Activated naive CD4-positive, alpha-beta T cell treated with anti-CD3 and anti-CD28 coated beads for 36 hours (primary cell): ENCODE measurements around the gene KCNG2. TPM values are rescaled to one million over a fixed set of nuclear protein-coding genes. Genes with fewer than 3 reads are reported as not detected.

Experiments
- CTCF ChIA-PET: fragments of 350-600 bp; sonication (Branson Sonifier 250); formaldehyde crosslinking; loops from one replicate; lab custom pipeline; 2021; ENCODE audit warnings: antibody characterized with exemption; lab: Charles Lee
- DNase-seq: peaks from one replicate; pipeline ENCODE4 v3.0.0-alpha.2; 2020
- H3K27ac Mint-ChIP-seq: one replicate; pipeline ENCODE4 v1.8.0; 2021; ENCODE audit warnings: mild to moderate bottlenecking, mixed read lengths
- H3K27me3 Mint-ChIP-seq: one replicate; pipeline ENCODE4 v1.8.0; 2021; ENCODE audit warnings: low read depth, mixed read lengths
- H3K36me3 Mint-ChIP-seq: one replicate; pipeline ENCODE4 v1.8.0; 2021; ENCODE audit warnings: low read depth, mixed read lengths
- H3K4me1 Mint-ChIP-seq: one replicate; pipeline ENCODE4 v1.8.0; 2021; ENCODE audit warnings: low read depth, mixed read lengths
- H3K4me3 Mint-ChIP-seq: one replicate; pipeline ENCODE4 v1.8.0; 2021; ENCODE audit warnings: mild to moderate bottlenecking, moderate library complexity, mixed read lengths
- H3K9me3 Mint-ChIP-seq: one replicate; pipeline ENCODE4 v1.8.0; 2021; ENCODE audit warnings: mixed read lengths
- intact Hi-C: fragments of 100-400 bp; cut with micrococcal nuclease; formaldehyde crosslinking; loops from one replicate; pipeline ENCODE4 v1.15.1; 2023
- total RNA-seq, 2 experiments: library from RNA; stranded (reverse); gene quantifications; one replicate each; pipeline ENCODE4 v1.2.3, GENCODE V29; 2021

KCNG2 gene
- total RNA-seq, 2 experiments from 2014 or later = not detected

DNA sequence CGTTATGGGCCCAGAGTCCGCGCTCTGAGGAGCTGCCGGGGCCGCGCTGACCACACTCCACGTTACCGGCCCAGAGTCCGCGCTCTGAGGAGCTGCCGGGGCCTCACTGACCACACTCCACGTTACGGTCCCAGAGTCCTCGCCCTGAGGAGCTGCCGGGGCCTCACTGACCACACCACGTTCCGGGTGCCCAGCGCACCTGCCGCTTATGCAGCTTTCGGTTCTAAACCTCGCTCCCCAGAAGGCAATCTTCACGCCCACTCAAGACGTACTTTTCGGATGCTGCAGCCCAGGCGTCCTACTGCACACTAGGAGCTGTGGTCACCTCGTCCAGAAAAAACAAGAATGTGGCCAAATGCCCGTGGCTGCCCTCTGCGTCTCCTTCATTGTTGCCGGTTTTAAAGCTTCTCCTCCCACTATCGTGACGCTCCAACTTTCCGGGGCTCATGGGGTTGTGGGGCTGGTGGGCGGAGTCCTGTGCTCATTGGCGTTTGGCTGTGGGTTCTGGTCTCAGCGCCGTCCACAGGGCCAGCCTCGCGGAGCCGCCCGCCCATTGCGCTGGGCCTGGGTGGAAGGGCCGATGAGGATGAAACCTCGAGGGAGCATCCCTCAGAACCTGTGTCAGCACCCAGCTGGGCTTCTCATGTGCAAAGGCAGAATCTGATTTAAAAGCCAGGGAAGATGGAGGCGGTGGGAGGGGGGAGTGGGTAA, 11.9 kb downstream of the KCNG2 start:
- DNase-seq = no peak
- no peaks in the 10 kb centered on the region for H3K9me3 Mint-ChIP-seq
- no peaks in the 10 kb centered on the region for H3K27me3 Mint-ChIP-seq
- no peak overlapping the region for H3K27ac Mint-ChIP-seq
- no peaks in the 10 kb centered on the region for H3K4me1 Mint-ChIP-seq
- intact Hi-C loops = no loop called here
- H3K4me3 Mint-ChIP-seq = no peak overlapping the region
- no peaks in the 10 kb centered on the region for H3K36me3 Mint-ChIP-seq
- CTCF ChIA-PET = interaction anchor here (0.7 kb wide), 1 partner anchor 53 kb away, joined by 3 read pairs; no protein-coding TSS in a partner anchor

DNA sequence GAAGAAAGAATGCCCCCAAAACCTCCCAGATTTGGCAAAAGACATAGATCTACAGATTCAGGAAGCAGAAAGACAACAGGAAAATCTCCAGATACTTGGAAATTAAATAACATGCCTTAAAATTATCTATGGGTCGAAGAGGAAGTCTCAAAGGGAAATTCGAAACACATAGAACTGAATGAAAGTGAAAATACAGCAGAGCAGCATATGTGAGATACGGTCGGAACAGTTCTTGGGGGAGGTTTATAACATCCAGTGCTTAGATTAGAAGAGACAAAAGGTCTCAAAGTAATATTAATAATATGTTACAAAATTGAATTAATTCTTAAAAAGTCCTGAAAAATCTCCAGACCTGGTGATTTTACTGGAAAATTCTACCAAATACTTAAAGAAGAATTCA, 14.3 kb downstream of the KCNG2 start:
- no peak overlapping the region for H3K27ac Mint-ChIP-seq
- H3K4me3 Mint-ChIP-seq = no peak overlapping the region
- intact Hi-C loops = no loop called here
- H3K9me3 Mint-ChIP-seq = no peaks in the 10 kb centered on the region
- H3K36me3 Mint-ChIP-seq = no peaks in the 10 kb centered on the region
- DNase-seq = no peak
- no peaks in the 10 kb centered on the region for H3K4me1 Mint-ChIP-seq
- CTCF ChIA-PET = no interaction called here
- H3K27me3 Mint-ChIP-seq = no peaks in the 10 kb centered on the region

DNA sequence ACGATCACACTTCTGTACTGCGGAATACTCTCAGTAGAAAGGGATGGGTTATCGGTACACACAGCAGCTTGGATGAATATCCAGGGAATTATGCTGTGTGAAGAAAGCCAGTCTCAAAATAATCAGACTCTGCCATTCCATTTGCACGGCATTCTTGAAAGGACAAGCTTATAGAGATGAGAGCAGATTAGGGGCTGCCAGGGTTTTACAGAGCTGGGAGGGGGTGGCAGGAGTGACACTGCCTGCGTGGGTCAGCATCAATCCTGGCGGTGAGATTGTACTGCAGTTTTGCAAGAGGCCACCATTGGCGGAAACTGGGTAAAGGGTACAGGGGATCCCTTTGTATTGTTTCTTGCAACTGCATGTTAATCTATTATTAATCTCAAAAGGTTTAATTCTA, 16.6 kb downstream of the KCNG2 start:
- Mint-ChIP-seq H3K4me1 (no peaks in the 10 kb centered on the region), H3K9me3 (no peaks in the 10 kb centered on the region), H3K27ac (no peak overlapping the region), H3K36me3 (no peaks in the 10 kb centered on the region), H3K27me3 (no peaks in the 10 kb centered on the region), H3K4me3 (no peak overlapping the region)
- CTCF ChIA-PET = no interaction called here
- DNase-seq = no peak
- intact Hi-C loops = no loop called here

DNA sequence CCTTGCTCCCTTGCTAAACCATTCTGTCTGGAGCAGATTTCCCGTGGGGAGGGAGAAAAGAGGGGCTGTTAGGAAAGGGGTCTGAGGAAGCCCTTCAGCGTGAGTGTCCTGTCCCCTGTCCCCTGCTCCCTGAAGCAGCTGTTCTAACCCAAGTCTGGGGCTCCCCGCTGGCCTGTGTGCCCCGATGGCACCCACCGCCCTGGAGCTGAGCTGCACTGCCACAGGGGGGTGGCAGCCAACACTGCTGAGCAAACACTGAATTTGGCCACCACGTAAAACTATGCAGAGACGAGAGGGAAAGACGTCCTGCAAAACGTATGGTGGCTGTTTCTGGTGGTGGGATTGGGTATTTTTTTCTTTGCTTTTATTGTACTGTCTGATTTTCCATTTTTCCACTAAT, 17.9 kb downstream of the KCNG2 start:
- CTCF ChIA-PET = interaction anchor here (0.6 kb wide), 1 partner anchor 43 kb away, joined by 3 read pairs; no protein-coding TSS in a partner anchor
- Mint-ChIP-seq H3K27ac (no peak overlapping the region), H3K36me3 (no peaks in the 10 kb centered on the region), H3K9me3 (no peaks in the 10 kb centered on the region), H3K4me1 (peaks cover 6% of the 10 kb centered on the region), H3K4me3 (no peak overlapping the region), H3K27me3 (peaks cover 6% of the 10 kb centered on the region)
- intact Hi-C loops = no loop called here
- no peak for DNase-seq

DNA sequence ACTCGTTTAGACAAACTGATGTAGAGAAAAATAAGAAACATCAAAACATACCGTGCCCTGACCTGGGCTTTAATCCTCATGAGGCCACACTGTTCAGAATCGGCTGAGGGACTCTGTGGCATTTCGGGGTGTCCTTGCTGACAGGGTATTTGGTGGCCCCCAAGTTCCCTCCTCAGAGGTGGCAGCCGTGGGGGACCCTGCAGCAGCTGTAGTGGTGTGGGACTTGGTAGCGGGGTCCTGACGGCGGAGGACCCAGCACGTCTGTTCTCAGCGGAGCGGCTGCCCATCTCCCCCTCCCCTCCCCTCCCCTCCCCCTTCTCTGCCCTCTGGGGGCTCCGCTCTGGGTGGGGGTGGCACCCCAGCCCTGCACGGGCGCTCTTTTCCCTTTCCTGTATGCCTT, 18.4 kb downstream of the KCNG2 start:
- Mint-ChIP-seq H3K27ac (no peak overlapping the region), H3K4me1 (peaks cover 6% of the 10 kb centered on the region), H3K36me3 (no peaks in the 10 kb centered on the region), H3K9me3 (no peaks in the 10 kb centered on the region), H3K27me3 (peaks cover 10% of the 10 kb centered on the region), H3K4me3 (no peak overlapping the region)
- CTCF ChIA-PET = no interaction called here
- DNase-seq = no peak
- intact Hi-C loops = no loop called here

DNA sequence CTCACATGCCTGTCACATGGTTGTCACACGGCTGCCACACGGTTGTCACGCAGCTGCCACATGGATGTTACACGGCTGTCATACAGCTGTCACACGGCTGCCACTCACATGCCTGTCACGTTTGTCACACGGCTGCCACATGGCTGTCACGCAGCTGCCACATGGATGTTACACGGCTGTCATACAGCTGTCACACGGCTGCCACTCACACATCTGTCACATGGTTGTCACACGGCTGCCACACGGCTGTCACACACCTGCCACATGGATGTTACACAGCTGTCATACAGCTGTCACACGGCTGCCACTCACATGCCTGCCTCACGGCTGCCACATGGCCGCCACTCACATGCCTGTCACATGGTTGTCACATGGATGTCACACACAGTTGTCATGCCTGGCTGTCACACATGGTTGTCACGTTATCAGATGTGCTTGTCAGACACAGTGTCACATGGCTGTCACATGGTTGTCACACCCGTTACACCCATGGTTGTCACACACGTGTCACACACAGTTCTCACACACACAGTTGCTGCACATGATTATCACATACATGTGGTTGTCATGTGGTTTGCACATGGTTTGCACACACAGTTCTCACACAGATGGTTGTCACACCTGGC, 19.4 kb downstream of the KCNG2 start:
- peaks cover 10% of the 10 kb centered on the region for H3K27me3 Mint-ChIP-seq
- CTCF ChIA-PET = interaction anchor here (0.6 kb wide), 1 partner anchor 32 kb away, joined by 3 read pairs; no protein-coding TSS in a partner anchor
- H3K9me3 Mint-ChIP-seq = no peaks in the 10 kb centered on the region
- intact Hi-C loops = no loop called here
- H3K27ac Mint-ChIP-seq = no peak overlapping the region
- H3K4me3 Mint-ChIP-seq = no peak overlapping the region
- no peak for DNase-seq
- H3K4me1 Mint-ChIP-seq = peaks cover 6% of the 10 kb centered on the region
- no peaks in the 10 kb centered on the region for H3K36me3 Mint-ChIP-seq

DNA sequence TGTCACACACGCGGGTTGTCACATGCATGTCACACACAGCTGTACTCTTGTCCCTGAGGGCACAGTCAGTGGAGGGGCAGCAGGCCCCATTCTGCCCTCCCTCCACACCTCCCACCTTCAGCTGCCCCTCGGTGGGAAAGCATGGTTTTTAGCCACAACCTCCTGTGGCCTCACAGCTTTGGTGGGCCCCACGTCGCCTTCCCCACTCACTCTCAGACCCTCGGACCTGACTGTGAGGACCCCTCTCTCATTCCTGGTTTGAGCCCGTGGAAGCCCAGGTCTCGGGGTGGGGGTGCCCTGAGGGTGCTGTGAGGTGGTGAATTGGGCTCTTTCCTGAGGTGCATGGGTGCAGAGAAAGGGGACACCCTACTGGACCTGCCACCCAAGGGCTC, 19.9 kb downstream of the KCNG2 start:
- H3K27ac Mint-ChIP-seq = no peak overlapping the region
- intact Hi-C loops = no loop called here
- H3K36me3 Mint-ChIP-seq = no peaks in the 10 kb centered on the region
- no peaks in the 10 kb centered on the region for H3K9me3 Mint-ChIP-seq
- peaks cover 10% of the 10 kb centered on the region for H3K27me3 Mint-ChIP-seq
- peaks cover 6% of the 10 kb centered on the region for H3K4me1 Mint-ChIP-seq
- no peak for DNase-seq
- CTCF ChIA-PET = interaction anchor here (0.6 kb wide), 1 partner anchor 32 kb away, joined by 3 read pairs; no protein-coding TSS in a partner anchor
- H3K4me3 Mint-ChIP-seq = no peak overlapping the region

DNA sequence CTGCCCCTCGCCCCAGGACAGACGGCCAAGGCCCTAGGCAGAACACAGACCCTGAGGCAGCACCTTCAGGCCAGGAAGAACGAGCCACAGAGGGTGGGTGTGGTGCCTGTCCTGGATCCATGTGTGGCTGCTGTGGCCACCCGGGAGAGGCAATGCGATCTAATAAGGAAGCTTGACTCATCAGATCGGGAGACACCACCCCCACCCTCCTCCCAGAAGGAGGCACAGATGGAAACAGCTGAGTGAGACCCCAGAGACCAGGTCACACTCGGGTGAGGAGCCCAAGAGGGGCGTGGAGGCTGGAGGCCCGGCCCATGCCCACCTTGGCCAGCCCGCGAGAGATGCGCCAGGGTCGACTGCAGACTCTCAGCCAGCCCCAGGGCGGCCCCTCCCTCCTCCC, 20.3 kb downstream of the KCNG2 start:
- Mint-ChIP-seq H3K9me3 (no peaks in the 10 kb centered on the region), H3K4me1 (peaks cover 6% of the 10 kb centered on the region), H3K27ac (no peak overlapping the region), H3K27me3 (peaks cover 10% of the 10 kb centered on the region), H3K4me3 (no peak overlapping the region), H3K36me3 (no peaks in the 10 kb centered on the region)
- intact Hi-C loops = no loop called here
- DNase-seq = no peak
- CTCF ChIA-PET = no interaction called here

DNA sequence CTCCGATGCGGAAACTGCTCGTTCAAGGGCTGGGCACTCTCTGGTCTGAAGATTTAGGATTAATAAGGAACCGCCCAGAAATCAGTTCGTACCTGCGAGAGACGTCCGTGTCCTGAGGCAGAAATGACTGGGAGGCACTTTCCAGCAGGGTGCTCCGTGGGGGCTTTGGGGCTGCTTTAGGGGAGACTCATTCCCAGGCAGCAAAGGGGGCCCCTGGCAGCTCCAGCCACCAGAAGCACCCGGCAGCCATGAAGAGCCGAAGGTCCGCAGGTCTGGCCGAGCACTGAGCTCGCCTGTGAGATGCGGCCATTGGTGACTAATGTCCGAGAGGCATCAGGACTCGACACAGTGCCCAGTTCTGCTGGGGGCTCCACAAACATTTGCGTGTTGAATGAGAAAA, 20.9 kb downstream of the KCNG2 start:
- no peak overlapping the region for H3K4me3 Mint-ChIP-seq
- H3K27me3 Mint-ChIP-seq = peaks cover 10% of the 10 kb centered on the region
- H3K27ac Mint-ChIP-seq = no peak overlapping the region
- CTCF ChIA-PET = no interaction called here
- no peak for DNase-seq
- intact Hi-C loops = no loop called here
- peaks cover 6% of the 10 kb centered on the region for H3K4me1 Mint-ChIP-seq
- H3K9me3 Mint-ChIP-seq = no peaks in the 10 kb centered on the region
- no peaks in the 10 kb centered on the region for H3K36me3 Mint-ChIP-seq

DNA sequence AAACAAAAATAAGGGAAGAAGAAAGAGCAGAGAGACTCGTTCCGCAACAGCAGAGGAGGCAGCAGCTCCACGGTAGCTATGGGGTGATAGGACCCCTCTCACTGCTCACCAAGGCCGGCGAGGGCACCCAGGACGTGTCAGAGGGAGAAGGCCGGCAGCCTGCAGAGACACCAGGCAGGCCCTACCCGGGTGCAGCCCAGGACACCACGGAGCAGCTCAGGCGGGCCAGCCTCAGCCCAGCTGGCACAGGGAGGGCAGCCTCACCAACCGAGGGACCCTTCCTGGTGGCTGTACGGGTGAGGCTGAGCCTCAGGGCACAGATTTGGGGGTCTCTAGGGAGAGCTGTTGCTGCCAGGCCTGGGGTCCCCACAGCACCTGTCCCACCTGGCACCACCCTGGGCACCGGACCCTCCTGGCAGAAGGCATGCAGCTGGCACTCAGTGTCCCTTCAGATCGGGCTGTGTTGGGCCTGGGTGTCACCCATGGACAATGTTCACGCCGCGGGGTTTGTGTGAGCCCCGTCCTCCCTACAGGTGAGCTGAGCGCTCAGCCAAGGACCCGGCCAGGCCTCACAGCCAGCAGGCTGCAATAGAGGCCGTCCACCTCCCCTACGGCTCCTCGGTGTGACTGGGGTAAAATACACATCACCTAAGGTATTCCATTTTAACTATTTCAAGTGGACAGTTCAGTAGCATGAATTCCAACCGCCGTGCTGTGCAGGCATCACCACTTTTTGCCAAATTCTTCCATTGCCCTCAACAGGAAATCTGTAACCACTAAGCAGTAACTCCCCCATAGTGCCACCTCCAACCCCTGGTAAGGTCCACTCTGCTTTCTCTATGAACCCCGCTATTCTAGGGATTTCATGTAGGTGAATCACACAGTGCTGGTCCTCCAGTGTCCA, 21.6 kb downstream of the KCNG2 start:
- intact Hi-C loops = no loop called here
- H3K9me3 Mint-ChIP-seq = no peaks in the 10 kb centered on the region
- H3K27me3 Mint-ChIP-seq = peaks cover 10% of the 10 kb centered on the region
- H3K4me3 Mint-ChIP-seq = no peak overlapping the region
- peaks cover 6% of the 10 kb centered on the region for H3K4me1 Mint-ChIP-seq
- CTCF ChIA-PET = no interaction called here
- H3K36me3 Mint-ChIP-seq = no peaks in the 10 kb centered on the region
- no peak overlapping the region for H3K27ac Mint-ChIP-seq
- no peak for DNase-seq

DNA sequence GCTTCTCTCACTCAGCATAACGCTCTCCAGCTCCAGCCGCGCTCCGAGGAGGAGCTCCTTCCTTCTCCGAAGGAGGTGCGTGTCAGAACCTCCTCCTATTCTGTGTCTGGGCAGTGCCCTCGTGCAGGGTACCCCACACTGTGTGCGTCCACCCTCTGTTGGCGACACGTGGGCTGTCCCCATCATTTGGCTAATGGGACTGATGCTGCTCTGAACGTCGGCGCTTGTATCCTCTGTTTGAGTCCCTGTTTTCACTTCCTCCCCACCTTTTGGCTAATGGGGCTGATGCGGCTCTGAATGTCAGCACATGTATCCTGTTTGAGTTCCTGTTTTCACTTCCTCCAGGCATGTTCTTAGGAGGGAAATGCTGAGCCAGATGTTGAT, 22.2 kb downstream of the KCNG2 start:
- Mint-ChIP-seq H3K36me3 (no peaks in the 10 kb centered on the region), H3K27ac (no peak overlapping the region), H3K9me3 (no peaks in the 10 kb centered on the region), H3K27me3 (peaks cover 10% of the 10 kb centered on the region), H3K4me3 (no peak overlapping the region), H3K4me1 (peaks cover 6% of the 10 kb centered on the region)
- CTCF ChIA-PET = no interaction called here
- DNase-seq = no peak
- intact Hi-C loops = no loop called here

DNA sequence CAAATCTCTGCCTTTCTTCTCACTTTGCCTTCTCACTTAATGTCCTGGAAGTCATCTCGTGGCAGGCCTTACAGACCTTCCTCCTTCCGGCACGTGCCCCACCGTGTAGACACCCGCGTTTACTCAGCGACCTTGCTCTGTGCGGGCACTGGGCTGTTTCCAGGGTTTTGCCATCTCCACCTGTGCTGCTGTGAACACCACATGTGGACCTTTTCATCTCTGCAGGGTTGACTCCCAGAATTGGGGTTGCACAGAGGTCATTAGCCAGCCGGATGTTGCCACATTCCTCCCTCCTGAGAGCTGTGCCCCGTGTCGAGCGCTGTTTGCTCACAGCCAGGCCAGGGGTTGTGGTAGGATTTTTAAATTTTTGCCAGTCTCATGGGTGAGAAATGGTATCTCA, 25.4 kb downstream of the KCNG2 start:
- H3K27me3 Mint-ChIP-seq = peaks cover 10% of the 10 kb centered on the region
- H3K4me1 Mint-ChIP-seq = peaks cover 6% of the 10 kb centered on the region
- intact Hi-C loops = no loop called here
- no peak overlapping the region for H3K27ac Mint-ChIP-seq
- H3K36me3 Mint-ChIP-seq = no peaks in the 10 kb centered on the region
- CTCF ChIA-PET = no interaction called here
- H3K4me3 Mint-ChIP-seq = no peak overlapping the region
- no peaks in the 10 kb centered on the region for H3K9me3 Mint-ChIP-seq
- DNase-seq = no peak
